GM18511 (cell line): Measurements from ENCODE around the gene DENND6B.
"Not testable (repeated sequence)": the region's sequence is repeated elsewhere in the genome, so short reads cannot be mapped to it uniquely, and the experiment has no call there.

Experiments used
- ATAC-seq: cut with Tn5 transposase; IDR thresholded peaks from one replicate; pipeline ENCODE4 v1.9.1; 2021; ENCODE audit warnings: mild to moderate bottlenecking, moderate library complexity; ENCODE audit not compliant: unreplicated experiment

DENND6B gene

GRCh38 chr22:50274771-50275170 is 52.0 kb downstream of the DENND6B start:
- no peak for ATAC-seq

GRCh38 chr22:50274311-50274710 is 52.5 kb downstream of the DENND6B start:
- no peak for ATAC-seq

GRCh38 chr22:50273781-50274180 is 53.0 kb downstream of the DENND6B start:
- not testable (repeated sequence) for ATAC-seq

- ATAC-seq, result not testable (repeated sequence)
Observed at GRCh38 chr22:50273352-50273751, 53.5 kb downstream of the DENND6B start.

- no peak for ATAC-seq
Observed at GRCh38 chr22:50272044-50272802, 54.6 kb downstream of the DENND6B start.

- ATAC-seq, result no peak
Observed at GRCh38 chr22:50271519-50271970, 55.3 kb downstream of the DENND6B start.

- no peak for ATAC-seq
Observed at GRCh38 chr22:50270666-50271394, 56.0 kb downstream of the DENND6B start.

GRCh38 chr22:50269970-50270665 is 56.7 kb downstream of the DENND6B start, which contains the start of gene MAPK11:
Gene MAPK11 (minus strand): TSS chr22:50270380. CDS start chr22:50270292, 88 bp downstream.
- no peak for ATAC-seq

GRCh38 chr22:50269573-50269969 is 57.2 kb downstream of the DENND6B start:
- no peak for ATAC-seq

GRCh38 chr22:50268655-50269113 is 58.1 kb downstream of the DENND6B start:
- ATAC-seq, result no peak

- no peak for ATAC-seq
Observed at GRCh38 chr22:50267591-50268390, 59.0 kb downstream of the DENND6B start.

GRCh38 chr22:50266994-50267393 is 59.8 kb downstream of the DENND6B start:
- no peak for ATAC-seq

GRCh38 chr22:50264946-50265669 is 61.7 kb downstream of the DENND6B start:
- ATAC-seq, result no peak

GRCh38 chr22:50264104-50264745 is 62.6 kb downstream of the DENND6B start:
- no peak for ATAC-seq

GRCh38 chr22:50262973-50263617 is 63.7 kb downstream of the DENND6B start:
- ATAC-seq, result no peak

- no peak for ATAC-seq
Observed at GRCh38 chr22:50262460-50262911, 64.3 kb downstream of the DENND6B start.

GRCh38 chr22:50261615-50262459 is 65.0 kb downstream of the DENND6B start, which contains the start of gene MAPK12:
Gene MAPK12 (minus strand): TSS chr22:50261683. CDS start chr22:50261509, 174 bp downstream.
- ATAC-seq, result peak; percentile 41
